Measurements from ENCODE around the gene LIME1. TPM values are rescaled to one million over a fixed set of nuclear protein-coding genes. Genes with fewer than 3 reads are reported as not detected.
A peak's percentile ranks its signal among the peaks of the same experiment; 100 is the strongest.

Gene LIME1
- total RNA-seq, 2 experiments from 2014 or later: 75.6 to 76.4 TPM

DNA sequence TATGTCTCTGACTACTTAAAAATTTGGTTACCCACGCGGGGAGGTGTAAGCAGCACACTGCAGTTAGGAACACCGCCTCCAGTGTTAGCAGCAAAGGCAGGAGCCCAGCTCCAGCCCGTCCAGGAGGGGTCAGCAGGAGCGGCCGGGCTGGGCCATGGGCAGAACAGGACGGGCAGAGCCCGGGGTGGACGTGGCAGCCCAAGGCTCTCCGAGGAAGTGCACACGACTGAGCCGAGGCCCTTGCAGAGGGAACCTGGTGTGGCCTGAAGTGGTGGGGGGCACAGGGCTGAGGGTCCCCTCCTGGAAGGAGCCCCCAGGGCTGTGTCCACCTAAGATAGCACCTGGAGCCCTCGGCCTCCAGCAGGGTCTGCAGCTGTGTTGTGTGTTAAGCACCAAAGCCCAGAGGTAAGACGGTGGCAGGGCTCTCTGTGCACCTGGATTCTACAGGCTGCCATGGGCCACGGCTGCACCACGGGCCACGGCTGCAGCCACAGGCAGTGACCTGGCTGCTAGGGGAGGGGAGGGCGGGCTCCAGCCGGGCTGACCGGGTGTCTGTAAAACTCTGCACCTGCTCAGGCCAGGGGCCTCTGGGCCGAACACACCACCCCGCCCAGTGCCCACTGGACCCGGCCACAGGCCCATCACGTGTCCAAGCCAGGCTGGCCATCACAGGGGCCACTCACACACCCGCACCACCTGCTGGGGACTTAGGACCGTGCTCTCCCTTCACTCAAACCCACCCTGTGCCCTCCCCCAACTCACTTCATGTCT, 9.7 kb downstream of the LIME1 start:
- CTCF ChIA-PET (ENCODE audit: unreplicated experiment): no interaction called here
- no TSS peak for BruUV-seq (replicated peaks)
- H3K4me3 ChIP-seq (ENCODE audit: low read depth, low read length, poor library complexity, severe bottlenecking): no peak overlapping the region
- DNase-seq (ENCODE audit: low spot score): no peak
- H2AFZ ChIP-seq (ENCODE audit: low read length): no peak overlapping the region
- no peak overlapping the region for H3K27ac ChIP-seq (ENCODE audit: low read depth, low read length, poor library complexity, severe bottlenecking)
- H4K20me1 ChIP-seq (ENCODE audit: insufficient read depth, low read length): no peaks in the 10 kb centered on the region
- peaks cover 29% of the 10 kb centered on the region for H3K36me3 ChIP-seq (ENCODE audit: insufficient read depth, low read length)
- POLR2A ChIA-PET: no interaction called here
- H3K79me2 ChIP-seq (ENCODE audit: insufficient read depth, low read depth, low read length): no peaks in the 10 kb centered on the region
- TF ChIP-seq EZH2phosphoT487 (IDR thresholded peaks at IDR 0.05; ENCODE audit: borderline replicate concordance, low read depth, low read length): no peak
- TF ChIP-seq, protein P1, sequence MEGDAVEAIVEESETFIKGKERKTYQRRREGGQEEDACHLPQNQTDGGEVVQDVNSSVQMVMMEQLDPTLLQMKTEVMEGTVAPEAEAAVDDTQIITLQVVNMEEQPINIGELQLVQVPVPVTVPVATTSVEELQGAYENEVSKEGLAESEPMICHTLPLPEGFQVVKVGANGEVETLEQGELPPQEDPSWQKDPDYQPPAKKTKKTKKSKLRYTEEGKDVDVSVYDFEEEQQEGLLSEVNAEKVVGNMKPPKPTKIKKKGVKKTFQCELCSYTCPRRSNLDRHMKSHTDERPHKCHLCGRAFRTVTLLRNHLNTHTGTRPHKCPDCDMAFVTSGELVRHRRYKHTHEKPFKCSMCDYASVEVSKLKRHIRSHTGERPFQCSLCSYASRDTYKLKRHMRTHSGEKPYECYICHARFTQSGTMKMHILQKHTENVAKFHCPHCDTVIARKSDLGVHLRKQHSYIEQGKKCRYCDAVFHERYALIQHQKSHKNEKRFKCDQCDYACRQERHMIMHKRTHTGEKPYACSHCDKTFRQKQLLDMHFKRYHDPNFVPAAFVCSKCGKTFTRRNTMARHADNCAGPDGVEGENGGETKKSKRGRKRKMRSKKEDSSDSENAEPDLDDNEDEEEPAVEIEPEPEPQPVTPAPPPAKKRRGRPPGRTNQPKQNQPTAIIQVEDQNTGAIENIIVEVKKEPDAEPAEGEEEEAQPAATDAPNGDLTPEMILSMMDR (conservative IDR thresholded peaks at IDR 0.05; ENCODE audit: low read length): no peak
- peaks cover 25% of the 10 kb centered on the region for H3K4me1 ChIP-seq (ENCODE audit: insufficient read depth, low read length, poor library complexity, severe bottlenecking)
- H3K9me3 ChIP-seq (ENCODE audit: low read length): no peaks in the 10 kb centered on the region
- H3K4me2 ChIP-seq (ENCODE audit: low read length): no peak overlapping the region
- intact Hi-C loops (cut with micrococcal nuclease; ENCODE audit: unreplicated experiment): loop anchor here (2.0 kb wide), 1 partner anchor 39 kb away; the partner anchor contains the start of gene ARFRP1
- H3K9me2 ChIP-seq (ENCODE audit: insufficient read depth, low read length): no peaks in the 10 kb centered on the region

DNA sequence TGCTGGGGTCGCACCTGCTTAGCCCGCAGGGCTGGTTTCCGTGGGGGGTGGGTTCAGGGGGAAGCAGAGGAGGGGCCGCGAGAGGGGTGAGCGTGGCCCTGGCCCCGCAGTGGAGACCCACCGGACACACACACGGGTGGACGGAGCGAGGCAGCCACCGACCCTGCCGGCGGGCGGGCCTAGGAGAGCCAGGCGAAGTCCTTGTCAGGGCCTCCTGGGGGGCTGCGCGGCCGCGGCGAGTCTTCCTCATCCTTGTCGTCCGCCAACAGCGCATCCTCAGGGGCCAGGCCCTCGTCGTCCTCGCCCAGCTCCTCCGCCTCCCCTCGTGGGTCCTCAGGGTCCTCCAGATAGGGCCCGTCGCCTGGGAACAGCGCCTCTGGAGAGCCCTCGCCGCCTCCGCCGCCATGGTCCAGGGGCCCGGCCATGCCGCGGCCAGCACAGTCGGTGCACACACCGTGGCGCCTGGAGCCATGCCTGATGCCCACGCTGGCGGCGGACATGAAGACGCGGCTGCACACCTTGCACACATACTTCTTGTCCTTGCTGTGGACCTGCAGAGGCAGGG, 10.4 kb downstream of the LIME1 start:
- ChIA-PET POLR2A (interaction anchor here (1.0 kb wide), 1 partner anchor 10 kb away, joined by 4 read pairs; the partner anchor contains the start of gene LIME1), CTCF (ENCODE audit: unreplicated experiment) (no interaction called here)
- intact Hi-C loops (cut with micrococcal nuclease; ENCODE audit: unreplicated experiment): loop anchor here (2.0 kb wide), 1 partner anchor 40 kb away; the partner anchor contains the start of gene ARFRP1
- Histone ChIP-seq H3K27ac (ENCODE audit: low read depth, low read length, poor library complexity, severe bottlenecking) (no peak overlapping the region), H2AFZ (ENCODE audit: low read length) (no peak overlapping the region), H3K4me1 (ENCODE audit: insufficient read depth, low read length, poor library complexity, severe bottlenecking) (peaks cover 28% of the 10 kb centered on the region), H3K79me2 (ENCODE audit: insufficient read depth, low read depth, low read length) (no peaks in the 10 kb centered on the region), H4K20me1 (ENCODE audit: insufficient read depth, low read length) (no peaks in the 10 kb centered on the region), H3K4me3 (ENCODE audit: low read depth, low read length, poor library complexity, severe bottlenecking) (no peak overlapping the region), H3K36me3 (ENCODE audit: insufficient read depth, low read length) (peaks cover 22% of the 10 kb centered on the region), H3K9me2 (ENCODE audit: insufficient read depth, low read length) (no peaks in the 10 kb centered on the region), H3K4me2 (ENCODE audit: low read length) (peak overlapping the region; percentile 47), H3K9me3 (ENCODE audit: low read length) (no peaks in the 10 kb centered on the region)
- TF ChIP-seq, protein P1 (conservative IDR thresholded peaks at IDR 0.05; ENCODE audit: low read length): no peak
- no peak for TF ChIP-seq EZH2phosphoT487 (IDR thresholded peaks at IDR 0.05; ENCODE audit: borderline replicate concordance, low read depth, low read length)
- BruUV-seq (replicated peaks): no TSS peak
- DNase-seq (ENCODE audit: low spot score): no peak

Measured in OCI-LY7 (cell line).